Measurements from ENCODE around the gene DAD1. TPM values are rescaled to one million over a fixed set of nuclear protein-coding genes. Genes with fewer than 3 reads are reported as not detected.

The DAD1 gene
- total RNA-seq, 1 donor from 2014 or later: 185 TPM

DNA sequence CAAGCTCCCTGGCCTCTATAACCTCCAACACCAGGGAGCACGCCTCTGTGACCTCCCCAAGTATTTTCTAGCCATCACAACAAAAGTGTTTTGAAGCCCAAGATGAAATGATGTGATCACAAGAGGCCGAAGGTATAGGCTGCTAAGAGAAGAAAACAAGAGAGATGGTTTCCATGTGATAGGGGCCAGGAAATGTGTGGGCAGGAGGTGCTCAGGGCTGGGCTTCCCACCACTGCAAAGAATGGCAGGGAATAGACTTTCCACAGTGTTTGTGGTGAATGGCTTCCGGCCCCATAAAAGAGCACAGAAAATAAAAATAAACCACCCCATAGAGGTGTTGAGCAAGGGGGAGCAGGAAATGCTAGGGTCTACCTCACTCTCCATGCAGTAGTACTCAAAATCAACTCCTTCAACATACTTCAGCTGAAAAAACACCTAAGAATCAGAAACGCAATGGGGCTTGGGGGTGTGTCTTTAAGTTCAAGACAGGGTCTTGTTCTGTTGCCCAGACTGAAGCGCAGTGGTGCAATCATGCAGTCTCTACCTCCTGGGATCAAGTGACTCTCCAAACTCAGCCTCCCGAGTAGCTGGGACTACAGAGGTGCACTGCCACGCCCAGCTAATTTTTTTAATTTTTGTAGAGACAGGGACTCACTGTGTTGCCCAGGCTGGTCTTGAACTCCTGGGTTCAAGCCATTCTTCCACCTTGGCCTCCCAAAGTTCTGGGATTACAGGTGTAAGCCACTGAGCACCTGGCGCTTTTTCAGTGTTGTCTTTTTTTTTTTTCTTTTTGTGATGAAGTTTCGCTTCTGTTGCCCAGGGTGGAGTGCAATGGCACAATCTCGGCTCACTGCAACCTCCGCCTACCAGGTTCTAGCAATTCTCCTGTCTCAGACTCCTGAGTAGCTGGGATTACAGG lies 27.1 kb downstream of the DAD1 start:
- no peak for DNase-seq (ENCODE audit: low spot score)
- peaks cover 53% of the 10 kb centered on the region for H3K4me1 Mint-ChIP-seq
- Histone ChIP-seq H3K27me3 (no peaks in the 10 kb centered on the region), H3K27ac (no peak overlapping the region), H3K9me3 (ENCODE audit: low read depth) (no peaks in the 10 kb centered on the region), H3K36me3 (no peaks in the 10 kb centered on the region), H3K4me2 (no peak overlapping the region), H3K4me3 (no peak overlapping the region), H3K79me2 (ENCODE audit: low read depth) (peaks cover 4% of the 10 kb centered on the region), H2AFZ (replicated peaks) (no peak overlapping the region), H3K4me1 (peaks cover 32% of the 10 kb centered on the region), H4K20me1 (ENCODE audit: low read depth) (no peaks in the 10 kb centered on the region), H3F3A (ENCODE audit: low read depth) (peaks cover 4% of the 10 kb centered on the region), H3K9ac (no peak overlapping the region)
- peaks cover 6% of the 10 kb centered on the region for H3K36me3 Mint-ChIP-seq
- no peaks in the 10 kb centered on the region for H3K9me3 Mint-ChIP-seq
- H3K27ac Mint-ChIP-seq: no peak overlapping the region
- TF ChIP-seq EZH2 (IDR thresholded peaks at IDR 0.05) (no peak), EZH2phosphoT487 (IDR thresholded peaks at IDR 0.05) (no peak)
- TF ChIP-seq, protein P1, sequence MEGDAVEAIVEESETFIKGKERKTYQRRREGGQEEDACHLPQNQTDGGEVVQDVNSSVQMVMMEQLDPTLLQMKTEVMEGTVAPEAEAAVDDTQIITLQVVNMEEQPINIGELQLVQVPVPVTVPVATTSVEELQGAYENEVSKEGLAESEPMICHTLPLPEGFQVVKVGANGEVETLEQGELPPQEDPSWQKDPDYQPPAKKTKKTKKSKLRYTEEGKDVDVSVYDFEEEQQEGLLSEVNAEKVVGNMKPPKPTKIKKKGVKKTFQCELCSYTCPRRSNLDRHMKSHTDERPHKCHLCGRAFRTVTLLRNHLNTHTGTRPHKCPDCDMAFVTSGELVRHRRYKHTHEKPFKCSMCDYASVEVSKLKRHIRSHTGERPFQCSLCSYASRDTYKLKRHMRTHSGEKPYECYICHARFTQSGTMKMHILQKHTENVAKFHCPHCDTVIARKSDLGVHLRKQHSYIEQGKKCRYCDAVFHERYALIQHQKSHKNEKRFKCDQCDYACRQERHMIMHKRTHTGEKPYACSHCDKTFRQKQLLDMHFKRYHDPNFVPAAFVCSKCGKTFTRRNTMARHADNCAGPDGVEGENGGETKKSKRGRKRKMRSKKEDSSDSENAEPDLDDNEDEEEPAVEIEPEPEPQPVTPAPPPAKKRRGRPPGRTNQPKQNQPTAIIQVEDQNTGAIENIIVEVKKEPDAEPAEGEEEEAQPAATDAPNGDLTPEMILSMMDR (IDR thresholded peaks at IDR 0.05): no peak
- no peaks in the 10 kb centered on the region for H3K27me3 Mint-ChIP-seq (ENCODE audit: insufficient read depth, low read depth)
- peak overlapping the region; percentile 25 for H3K4me3 Mint-ChIP-seq

DNA sequence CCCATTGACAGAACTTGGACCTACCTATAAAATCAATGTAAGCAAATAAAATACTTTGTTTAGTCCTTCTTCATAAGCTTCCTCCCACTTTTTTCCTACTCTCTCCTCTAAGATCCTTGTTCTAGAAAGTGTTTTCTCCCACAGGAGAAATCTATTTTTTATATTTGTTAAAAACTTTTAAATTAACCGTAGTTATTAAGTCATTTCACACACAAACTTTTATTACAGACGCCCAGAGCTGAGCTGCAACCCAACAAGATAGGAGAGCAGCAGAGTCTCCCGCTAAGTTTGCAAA lies 27.7 kb downstream of the DAD1 start:
- H3K4me3 ChIP-seq: no peak overlapping the region
- no peak for DNase-seq (ENCODE audit: low spot score)
- no peaks in the 10 kb centered on the region for H4K20me1 ChIP-seq (ENCODE audit: low read depth)
- no peaks in the 10 kb centered on the region for H3K36me3 ChIP-seq
- H3F3A ChIP-seq (ENCODE audit: low read depth): peaks cover 4% of the 10 kb centered on the region
- Mint-ChIP-seq H3K4me3 (peak overlapping the region; percentile 25), H3K36me3 (peaks cover 6% of the 10 kb centered on the region), H3K27me3 (ENCODE audit: insufficient read depth, low read depth) (no peaks in the 10 kb centered on the region), H3K27ac (no peak overlapping the region), H3K4me1 (peaks cover 52% of the 10 kb centered on the region), H3K9me3 (no peaks in the 10 kb centered on the region)
- H3K4me1 ChIP-seq: peaks cover 32% of the 10 kb centered on the region
- no peak overlapping the region for H2AFZ ChIP-seq (replicated peaks)
- H3K79me2 ChIP-seq (ENCODE audit: low read depth): no peaks in the 10 kb centered on the region
- H3K27me3 ChIP-seq: no peaks in the 10 kb centered on the region
- H3K27ac ChIP-seq: no peak overlapping the region
- no peaks in the 10 kb centered on the region for H3K9me3 ChIP-seq (ENCODE audit: low read depth)
- no peak overlapping the region for H3K4me2 ChIP-seq
- H3K9ac ChIP-seq: no peak overlapping the region
- TF ChIP-seq EZH2 (IDR thresholded peaks at IDR 0.05) (no peak), EZH2phosphoT487 (IDR thresholded peaks at IDR 0.05) (no peak)
- TF ChIP-seq, protein P1 (IDR thresholded peaks at IDR 0.05): no peak

DNA sequence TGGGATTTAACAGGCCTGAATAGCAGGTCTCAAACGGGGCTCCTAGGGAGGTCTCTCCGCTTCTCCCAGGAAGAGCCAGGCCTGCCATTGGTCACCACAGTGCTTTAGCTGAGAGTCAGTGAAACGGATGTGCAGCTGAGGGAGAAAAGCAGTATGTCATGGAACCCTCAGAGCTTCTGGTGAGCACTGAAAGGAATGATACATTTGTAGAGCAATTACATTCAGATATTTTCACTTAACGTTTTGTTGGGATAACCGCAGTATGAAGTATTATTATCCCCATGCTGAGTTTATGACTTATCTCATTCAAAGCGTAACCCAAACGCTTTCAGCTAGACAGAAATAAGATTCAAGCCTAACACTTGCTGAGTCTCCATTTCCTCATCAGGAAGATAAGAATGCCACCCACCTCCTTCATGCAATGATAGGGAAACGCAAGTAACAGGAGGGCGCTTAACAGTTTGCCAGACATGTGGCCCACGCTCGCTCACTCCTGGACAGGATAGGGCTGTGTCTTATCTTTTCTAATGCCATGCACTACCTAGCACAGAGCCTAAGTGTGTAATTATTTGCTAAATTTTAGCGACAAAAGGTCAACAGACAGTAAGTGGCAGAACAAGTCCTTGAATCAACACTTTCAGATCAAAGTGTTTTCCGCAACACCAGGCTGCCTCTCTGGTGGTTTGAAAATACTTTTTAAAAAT lies 28.2 kb downstream of the DAD1 start:
- DNase-seq (ENCODE audit: low spot score): no peak
- H3K9me3 ChIP-seq (ENCODE audit: low read depth): no peaks in the 10 kb centered on the region
- H3K4me1 ChIP-seq: peaks cover 30% of the 10 kb centered on the region
- no peak overlapping the region for H3K27ac ChIP-seq
- H3K9ac ChIP-seq: no peak overlapping the region
- H4K20me1 ChIP-seq (ENCODE audit: low read depth): no peaks in the 10 kb centered on the region
- no peaks in the 10 kb centered on the region for H3K36me3 ChIP-seq
- no peak overlapping the region for H3K4me2 ChIP-seq
- H3K27me3 Mint-ChIP-seq (ENCODE audit: insufficient read depth, low read depth): no peaks in the 10 kb centered on the region
- no peak overlapping the region for H3K4me3 ChIP-seq
- no peaks in the 10 kb centered on the region for H3K27me3 ChIP-seq
- H2AFZ ChIP-seq (replicated peaks): no peak overlapping the region
- H3K9me3 Mint-ChIP-seq: no peaks in the 10 kb centered on the region
- H3K27ac Mint-ChIP-seq: no peak overlapping the region
- no peaks in the 10 kb centered on the region for H3K79me2 ChIP-seq (ENCODE audit: low read depth)
- peaks cover 57% of the 10 kb centered on the region for H3K4me1 Mint-ChIP-seq
- TF ChIP-seq EZH2phosphoT487 (IDR thresholded peaks at IDR 0.05) (no peak), EZH2 (IDR thresholded peaks at IDR 0.05) (no peak)
- TF ChIP-seq, protein P1 (IDR thresholded peaks at IDR 0.05): no peak
- peaks cover 6% of the 10 kb centered on the region for H3K36me3 Mint-ChIP-seq
- peaks cover 4% of the 10 kb centered on the region for H3F3A ChIP-seq (ENCODE audit: low read depth)
- no peak overlapping the region for H3K4me3 Mint-ChIP-seq

Data from neural progenitor cell (in vitro differentiated cells).